Measurements from ENCODE around the gene PSTPIP2. TPM values are rescaled to one million over a fixed set of nuclear protein-coding genes. Genes with fewer than 3 reads are reported as not detected.

PSTPIP2 gene
- total and polyA plus RNA-seq, 2 donors (not counting 3 experiments of a cell fraction or from before 2014, with no cell fraction given): 1.6 to 4.9 TPM

DNA sequence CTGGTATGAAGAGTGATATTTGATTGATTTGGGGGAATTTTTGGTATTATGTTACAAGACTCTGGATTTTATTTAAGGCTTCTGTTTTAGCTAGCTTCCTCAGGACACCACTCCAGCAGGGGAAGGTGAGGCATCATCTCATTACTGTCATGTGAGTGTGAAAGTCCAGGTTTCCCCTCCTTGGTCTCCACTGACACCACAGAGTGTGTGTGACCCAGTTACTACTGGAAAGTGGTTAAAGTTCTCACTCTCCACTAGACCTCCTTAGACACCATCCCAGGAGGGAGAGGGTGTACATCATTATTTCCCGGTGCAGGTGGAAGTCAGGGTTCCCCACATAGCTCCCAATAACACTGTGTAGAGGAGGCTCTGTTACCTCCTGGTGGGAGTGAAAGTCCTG lies 69.1 kb downstream of the PSTPIP2 start:
- dilution Hi-C loops (cut with MboI; ENCODE audit: extremely low pct_ligation_motif_present, low sequenced_read_pairs): no loop called here
- ChIA-PET CTCF (interaction anchor here (0.8 to 0.9 kb wide), 2 partner anchors 9 to 10 kb away, joined by 3 read pairs; no protein-coding TSS in a partner anchor), POLR2A (no interaction called here)
- intact Hi-C loops (cut with micrococcal nuclease): no loop called here
- no TSS peak for BruUV-seq (replicated peaks)
- Histone ChIP-seq H3K9ac (replicated peaks; ENCODE audit: extremely low read depth, insufficient read depth, low read length) (no peak overlapping the region), H3K27me3 (ENCODE audit: control insufficient read depth in 2 of 2, insufficient read depth in 2 of 2, low read length in 2 of 2) (no peaks in the 10 kb centered on the region), H3K9me1 (replicated peaks; ENCODE audit: control insufficient read depth, extremely low read depth, insufficient read depth, low read length) (no peaks in the 10 kb centered on the region), H3K79me2 (ENCODE audit: control insufficient read depth, insufficient read depth, low read length) (no peaks in the 10 kb centered on the region), H3K27ac (ENCODE audit: insufficient read depth, low read depth, low read length) (no peak overlapping the region), H4K20me1 (replicated peaks; ENCODE audit: control insufficient read depth, extremely low read depth, insufficient read depth, low read length) (no peaks in the 10 kb centered on the region), H3K36me3 (ENCODE audit: control insufficient read depth in 2 of 2, extremely low read depth in 1 of 2, insufficient read depth in 2 of 2, low read length in 2 of 2) (no peaks in the 10 kb centered on the region), H3K4me3 (replicated peaks in 1 of 3; ENCODE audit: insufficient read depth in 1 of 3, low read depth in 1 of 3, low read length in 3 of 3) (no peak overlapping the region), H3K4me1 (ENCODE audit: control insufficient read depth, extremely low read depth, insufficient read depth, low read length) (no peaks in the 10 kb centered on the region), H3K9me3 (replicated peaks; ENCODE audit: control insufficient read depth, insufficient read depth, low read length) (no peaks in the 10 kb centered on the region), H2AFZ (ENCODE audit: low read depth, low read length) (no peak overlapping the region), H3K4me2 (ENCODE audit: insufficient read depth, low read length) (no peak overlapping the region)
- DNase-seq (ENCODE audit: low read depth, low spot score) (no peak), FAIRE-seq (no peak)
- no peak for TF ChIP-seq POLR2A (IDR thresholded peaks at IDR 0.05; ENCODE audit: low read depth, low read length)
- TF ChIP-seq GATA2 (IDR thresholded peaks at IDR 0.05; ENCODE audit: insufficient read depth, insufficient read length, low read depth, low read length): no peak
- TF ChIP-seq FOS (IDR thresholded peaks at IDR 0.05; ENCODE audit: borderline replicate concordance, insufficient read depth, low read length): no peak
- no peak for TF ChIP-seq MYC (IDR thresholded peaks at IDR 0.05; ENCODE audit: low read depth, low read length)
- no peak for TF ChIP-seq JUN (IDR thresholded peaks at IDR 0.05; ENCODE audit: borderline replicate concordance, insufficient read depth, insufficient read length, low read depth)
- no peak for TF ChIP-seq POLR2AphosphoS5 (IDR thresholded peaks at IDR 0.05; ENCODE audit: insufficient read depth, low read depth, low read length)
- no peak for TF ChIP-seq CTCF (IDR thresholded peaks at IDR 0.05; ENCODE audit: extremely low read depth in 1 of 2, insufficient read depth in 1 of 2, low read depth in 1 of 2, low read length in 2 of 2)
- TF ChIP-seq, protein P1, sequence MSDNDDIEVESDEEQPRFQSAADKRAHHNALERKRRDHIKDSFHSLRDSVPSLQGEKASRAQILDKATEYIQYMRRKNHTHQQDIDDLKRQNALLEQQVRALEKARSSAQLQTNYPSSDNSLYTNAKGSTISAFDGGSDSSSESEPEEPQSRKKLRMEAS (IDR thresholded peaks at IDR 0.05; ENCODE audit: insufficient read depth, insufficient read length): no peak
- no peak for TF ChIP-seq EZH2 (IDR thresholded peaks at IDR 0.05; ENCODE audit: borderline replicate concordance, low read depth, low read length, severe bottlenecking)

Data from endothelial cell of umbilical vein (primary cell).